IPS-15b (cell line): ENCODE data around the gene KRAS.
A peak's percentile ranks its signal among the peaks of the same experiment; 100 is the strongest.

Experiments used
- H3K27me3 ChIP-seq: one replicate; pipeline ENCODE4 v1.6.1; 2013; ENCODE audit warnings: low read length; ENCODE audit not compliant: control insufficient read depth, insufficient read depth
- H3K36me3 ChIP-seq: one replicate; pipeline ENCODE4 v1.6.1; 2013; ENCODE audit warnings: low read length; ENCODE audit not compliant: control insufficient read depth, insufficient read depth
- H3K4me1 ChIP-seq: one replicate; pipeline ENCODE4 v1.6.1; 2013; ENCODE audit warnings: mild to moderate bottlenecking, low read length; ENCODE audit not compliant: control insufficient read depth, insufficient read depth
- H3K4me3 ChIP-seq: one replicate; pipeline ENCODE4 v1.5.1; 2013; ENCODE audit warnings: low read depth, low read length
- H3K9ac ChIP-seq: one replicate; pipeline ENCODE4 v1.6.1; 2013; ENCODE audit warnings: low read depth, mild to moderate bottlenecking, low read length
- H3K9me3 ChIP-seq: one replicate; pipeline ENCODE4 v1.6.1; 2013; ENCODE audit warnings: mild to moderate bottlenecking, low read length; ENCODE audit not compliant: control insufficient read depth, insufficient read depth

KRAS gene

DNA sequence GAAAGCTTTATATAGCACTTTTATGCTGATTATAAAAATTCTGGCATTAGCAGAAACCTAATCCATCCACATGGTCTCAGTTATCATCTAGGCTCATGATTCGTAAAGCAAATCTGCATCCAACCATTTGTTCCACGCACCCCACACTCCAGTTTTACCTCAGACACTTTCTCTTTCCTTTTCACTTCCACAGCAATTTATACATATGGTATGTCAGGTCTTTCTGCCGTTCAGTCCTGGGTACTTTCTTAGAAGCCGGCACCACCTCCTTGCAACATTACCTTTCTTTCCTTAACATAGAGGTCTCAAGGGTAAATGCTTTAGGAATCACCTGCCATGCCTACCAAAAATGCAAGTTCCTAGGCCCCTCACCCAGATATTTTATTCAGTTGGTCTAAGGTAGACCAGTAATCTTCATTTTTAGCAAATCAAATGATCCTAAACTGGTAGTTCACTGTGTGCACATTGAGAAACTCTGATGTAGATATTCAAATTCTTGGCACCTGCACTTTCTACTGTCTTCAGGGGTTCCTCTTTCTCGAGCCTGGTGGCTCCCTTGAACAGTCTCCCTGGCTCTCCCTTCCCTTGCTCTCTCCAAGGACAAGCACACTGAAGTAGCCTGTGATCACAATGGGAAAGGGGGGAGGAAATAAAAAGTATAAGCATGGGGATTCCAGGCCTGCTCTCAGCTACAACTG lies 2.8 kb upstream of the KRAS start:
- H3K4me1 ChIP-seq, result peaks cover 18% of the 10 kb centered on the region

DNA sequence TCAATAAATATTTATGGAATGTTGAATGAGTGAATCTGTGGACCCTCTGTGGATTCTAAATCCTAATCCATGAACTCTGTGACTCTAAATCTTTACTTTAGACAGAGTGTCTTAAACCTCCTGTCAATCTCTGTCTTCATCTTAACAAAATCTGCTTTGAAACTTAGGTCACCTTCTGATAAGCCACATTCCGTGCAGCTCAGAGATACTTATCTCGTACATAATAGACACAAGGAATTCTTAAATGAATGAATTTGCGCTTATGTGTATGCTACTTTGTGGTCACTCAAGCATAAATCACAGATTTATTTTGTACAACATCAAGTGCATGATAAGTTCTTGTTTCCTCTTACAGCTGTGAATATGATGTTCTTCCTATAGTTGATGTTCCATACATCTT lies 2.2 kb upstream of the KRAS start:
- no peak overlapping the region for H3K4me3 ChIP-seq
- H3K9me3 ChIP-seq, result no peaks in the 10 kb centered on the region
- no peaks in the 10 kb centered on the region for H3K36me3 ChIP-seq
- H3K27me3 ChIP-seq, result peaks cover 13% of the 10 kb centered on the region
- H3K4me1 ChIP-seq, result peaks cover 17% of the 10 kb centered on the region
- no peak overlapping the region for H3K9ac ChIP-seq

More for the DNA sequence above, 2.8 kb upstream of the KRAS start:
- no peak overlapping the region for H3K4me3 ChIP-seq
- H3K9me3 ChIP-seq, result no peaks in the 10 kb centered on the region
- no peaks in the 10 kb centered on the region for H3K36me3 ChIP-seq
- no peak overlapping the region for H3K9ac ChIP-seq
- peaks cover 13% of the 10 kb centered on the region for H3K27me3 ChIP-seq

DNA sequence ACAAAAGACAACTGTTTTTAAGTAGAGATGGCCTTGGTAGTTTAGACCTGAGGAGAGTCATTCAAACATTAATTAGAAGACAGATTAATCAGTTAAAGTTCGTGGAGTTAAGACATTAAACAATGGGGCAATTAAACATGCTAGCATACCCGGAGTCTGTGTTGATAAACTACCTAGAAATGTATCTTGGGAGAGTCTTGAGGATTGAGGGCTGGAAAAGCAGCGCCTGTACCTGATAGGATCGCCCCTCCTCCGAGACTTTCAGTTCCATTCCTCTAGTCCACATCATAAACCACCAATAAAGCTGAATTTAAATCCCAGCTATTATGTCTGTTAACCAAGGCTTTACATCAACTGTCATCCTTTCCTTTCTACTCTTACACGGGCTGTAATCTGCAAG lies 1.0 kb upstream of the KRAS start:
- Histone ChIP-seq H3K9ac (peak overlapping the region; percentile 4), H3K4me1 (peaks cover 5% of the 10 kb centered on the region), H3K4me3 (peak overlapping the region; percentile 70), H3K36me3 (no peaks in the 10 kb centered on the region), H3K27me3 (peaks cover 13% of the 10 kb centered on the region), H3K9me3 (no peaks in the 10 kb centered on the region)

DNA sequence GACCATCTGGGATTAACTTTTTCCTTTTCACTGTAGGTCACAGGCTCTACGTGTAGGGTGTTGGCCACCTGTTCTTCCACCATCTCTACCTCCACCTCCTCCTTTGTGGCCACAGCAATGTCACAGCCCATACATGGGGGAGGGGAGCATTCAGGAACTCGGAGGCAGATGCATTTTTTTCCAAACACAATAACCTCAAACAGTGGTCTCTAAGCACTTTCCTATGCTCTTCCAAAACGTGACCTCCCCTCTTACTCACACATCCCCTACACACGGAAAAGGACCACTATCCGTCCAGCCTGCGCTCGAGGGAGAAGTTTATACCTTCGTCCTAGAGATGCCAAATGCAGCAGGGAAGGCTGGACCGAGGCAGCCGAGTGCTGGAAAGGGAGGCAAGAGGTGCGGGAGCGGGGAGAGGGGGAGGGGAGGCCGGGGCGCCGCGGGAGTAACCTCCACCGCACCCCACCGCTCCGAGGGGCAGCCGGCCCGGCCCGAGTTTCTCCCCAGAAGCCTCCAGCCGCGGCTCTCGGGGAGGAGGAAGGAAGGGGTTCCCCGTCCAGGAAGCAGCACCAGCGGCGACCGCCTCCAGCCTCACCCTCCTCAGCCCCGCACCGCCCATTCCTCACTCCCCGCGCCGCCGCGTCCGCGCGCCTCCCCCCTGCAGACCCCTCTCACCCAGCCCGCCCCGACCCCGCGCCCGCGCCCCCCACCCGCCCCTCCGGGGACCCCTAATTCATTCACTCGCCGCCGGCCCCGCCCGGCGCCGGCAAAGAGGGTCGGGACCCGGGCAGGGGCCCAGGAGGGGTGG lies 594 bp downstream of the KRAS start:
- no peaks in the 10 kb centered on the region for H3K36me3 ChIP-seq
- peak overlapping the region; percentile 58 for H3K9ac ChIP-seq
- H3K9me3 ChIP-seq, result no peaks in the 10 kb centered on the region
- peaks cover 4% of the 10 kb centered on the region for H3K4me1 ChIP-seq
- H3K27me3 ChIP-seq, result peaks cover 13% of the 10 kb centered on the region
- peak overlapping the region; percentile 92 for H3K4me3 ChIP-seq

DNA sequence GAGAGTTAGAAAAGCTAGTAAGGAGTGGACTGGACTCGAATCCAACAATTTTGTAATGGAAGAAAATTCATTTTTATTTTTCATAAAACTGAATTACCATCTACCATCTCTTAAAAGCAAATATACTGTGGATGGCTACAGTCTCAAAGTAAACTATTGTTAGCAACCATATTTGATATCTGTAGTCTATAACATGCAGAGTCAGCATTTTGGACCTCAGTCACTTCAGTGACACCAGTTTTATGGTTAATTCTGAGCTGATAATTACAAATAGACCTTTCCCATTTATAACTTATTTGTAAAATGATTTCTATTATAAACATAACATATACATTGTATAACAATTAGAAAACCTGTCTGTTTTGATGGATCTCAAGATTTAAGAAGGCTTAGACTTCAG lies 2.0 kb downstream of the KRAS start:
- Histone ChIP-seq H3K9me3 (no peaks in the 10 kb centered on the region), H3K27me3 (peaks cover 13% of the 10 kb centered on the region), H3K36me3 (no peaks in the 10 kb centered on the region), H3K4me1 (peaks cover 4% of the 10 kb centered on the region), H3K9ac (no peak overlapping the region), H3K4me3 (no peak overlapping the region)

DNA sequence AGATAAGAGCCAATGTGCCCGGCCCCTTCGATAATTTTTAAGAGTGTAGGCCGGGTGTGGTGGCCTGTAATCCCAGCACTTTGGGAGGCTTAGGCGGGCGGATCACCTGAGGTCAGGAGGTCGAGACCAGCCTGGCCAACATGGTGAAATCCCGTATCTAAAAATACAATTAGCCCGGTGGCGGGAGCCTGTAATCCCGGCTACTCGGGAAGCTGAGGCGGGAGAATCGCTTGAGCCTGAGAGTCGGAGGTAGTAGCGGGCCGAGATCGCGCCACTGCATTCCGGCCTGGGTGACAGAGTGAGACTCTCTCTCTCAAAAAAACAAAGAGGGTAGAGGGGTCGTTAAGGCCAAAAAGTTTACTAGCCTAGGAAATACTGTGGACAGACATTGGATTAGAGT lies 2.6 kb downstream of the KRAS start:
- H3K36me3 ChIP-seq, result no peaks in the 10 kb centered on the region

DNA sequence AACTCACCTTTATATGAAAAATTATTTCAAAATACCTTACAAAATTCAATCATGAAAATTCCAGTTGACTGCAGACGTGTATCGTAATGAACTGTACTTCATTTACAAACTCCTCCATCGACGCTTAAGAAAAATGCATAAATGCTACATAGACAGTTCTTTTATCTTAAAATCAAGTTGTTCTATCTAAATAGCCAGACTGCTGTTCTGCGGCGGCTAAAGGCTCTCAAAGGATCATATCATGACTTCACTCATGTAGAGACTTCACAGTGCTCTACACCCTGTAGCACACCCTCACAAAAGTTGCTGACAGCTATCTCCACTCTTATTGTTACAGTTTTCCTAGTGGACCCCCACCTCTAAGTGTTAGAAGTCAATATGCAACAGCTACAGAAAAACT lies 5.2 kb downstream of the KRAS start:
- no peak overlapping the region for H3K4me3 ChIP-seq
- no peaks in the 10 kb centered on the region for H3K36me3 ChIP-seq
- no peaks in the 10 kb centered on the region for H3K9me3 ChIP-seq
- no peak overlapping the region for H3K9ac ChIP-seq
- H3K27me3 ChIP-seq, result no peaks in the 10 kb centered on the region
- no peaks in the 10 kb centered on the region for H3K4me1 ChIP-seq

More for the DNA sequence above, 2.6 kb downstream of the KRAS start:
- H3K27me3 ChIP-seq, result peaks cover 13% of the 10 kb centered on the region
- no peaks in the 10 kb centered on the region for H3K9me3 ChIP-seq
- no peak overlapping the region for H3K9ac ChIP-seq
- H3K4me3 ChIP-seq, result no peak overlapping the region
- H3K4me1 ChIP-seq, result peaks cover 4% of the 10 kb centered on the region

DNA sequence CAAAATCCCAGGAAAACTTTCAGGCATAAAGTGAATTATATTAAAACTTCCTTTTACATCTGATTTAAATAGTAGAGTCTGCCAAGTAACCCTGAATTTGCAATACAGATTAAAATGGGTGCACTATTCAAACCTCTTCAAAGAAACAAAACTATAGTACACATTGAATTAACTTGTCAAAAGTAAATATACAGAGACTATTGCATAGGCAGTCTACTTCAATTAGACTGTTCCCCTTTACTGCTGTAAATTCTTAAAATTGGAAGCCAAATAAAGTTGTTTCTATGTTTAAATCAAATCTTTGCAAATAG lies 7.1 kb downstream of the KRAS start:
- H3K9me3 ChIP-seq, result no peaks in the 10 kb centered on the region
- no peak overlapping the region for H3K4me3 ChIP-seq
- H3K9ac ChIP-seq, result no peak overlapping the region
- no peaks in the 10 kb centered on the region for H3K27me3 ChIP-seq
- H3K4me1 ChIP-seq, result no peaks in the 10 kb centered on the region
- H3K36me3 ChIP-seq, result no peaks in the 10 kb centered on the region

DNA sequence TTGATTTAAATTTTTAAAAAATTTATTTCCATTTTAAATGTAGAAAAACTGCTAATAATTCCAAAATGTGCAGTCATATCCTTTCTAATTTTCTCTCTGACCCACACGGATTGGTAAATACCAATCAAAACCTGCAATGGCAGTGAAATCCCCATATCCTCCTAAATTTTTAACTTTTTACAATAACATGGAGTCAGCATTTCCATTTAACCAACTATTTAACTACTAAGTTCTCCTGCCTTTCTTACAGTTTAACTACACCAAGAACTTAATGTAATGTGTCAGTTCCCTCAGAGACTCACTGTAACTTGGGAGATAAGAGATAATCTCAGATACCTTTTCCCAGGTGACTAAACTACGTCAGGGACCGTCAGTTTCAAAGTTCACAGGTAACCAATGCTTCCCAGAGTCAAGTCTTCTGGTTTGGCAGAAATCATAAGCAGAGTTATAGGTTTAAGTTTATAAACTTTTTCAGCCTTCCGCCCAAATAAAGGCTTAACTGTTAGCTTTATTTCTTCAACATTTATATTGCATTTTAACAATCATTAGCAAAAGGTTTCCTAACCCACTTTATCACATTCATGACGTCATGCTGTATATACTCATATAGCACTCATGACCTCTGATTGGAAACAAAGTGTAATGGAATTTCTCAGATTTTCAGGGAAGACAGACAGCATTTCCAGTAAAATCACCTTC lies 7.6 kb downstream of the KRAS start:
- H3K9me3 ChIP-seq, result no peaks in the 10 kb centered on the region
- no peaks in the 10 kb centered on the region for H3K36me3 ChIP-seq
- H3K9ac ChIP-seq, result no peak overlapping the region
- no peak overlapping the region for H3K4me3 ChIP-seq
- H3K4me1 ChIP-seq, result no peaks in the 10 kb centered on the region
- no peaks in the 10 kb centered on the region for H3K27me3 ChIP-seq

DNA sequence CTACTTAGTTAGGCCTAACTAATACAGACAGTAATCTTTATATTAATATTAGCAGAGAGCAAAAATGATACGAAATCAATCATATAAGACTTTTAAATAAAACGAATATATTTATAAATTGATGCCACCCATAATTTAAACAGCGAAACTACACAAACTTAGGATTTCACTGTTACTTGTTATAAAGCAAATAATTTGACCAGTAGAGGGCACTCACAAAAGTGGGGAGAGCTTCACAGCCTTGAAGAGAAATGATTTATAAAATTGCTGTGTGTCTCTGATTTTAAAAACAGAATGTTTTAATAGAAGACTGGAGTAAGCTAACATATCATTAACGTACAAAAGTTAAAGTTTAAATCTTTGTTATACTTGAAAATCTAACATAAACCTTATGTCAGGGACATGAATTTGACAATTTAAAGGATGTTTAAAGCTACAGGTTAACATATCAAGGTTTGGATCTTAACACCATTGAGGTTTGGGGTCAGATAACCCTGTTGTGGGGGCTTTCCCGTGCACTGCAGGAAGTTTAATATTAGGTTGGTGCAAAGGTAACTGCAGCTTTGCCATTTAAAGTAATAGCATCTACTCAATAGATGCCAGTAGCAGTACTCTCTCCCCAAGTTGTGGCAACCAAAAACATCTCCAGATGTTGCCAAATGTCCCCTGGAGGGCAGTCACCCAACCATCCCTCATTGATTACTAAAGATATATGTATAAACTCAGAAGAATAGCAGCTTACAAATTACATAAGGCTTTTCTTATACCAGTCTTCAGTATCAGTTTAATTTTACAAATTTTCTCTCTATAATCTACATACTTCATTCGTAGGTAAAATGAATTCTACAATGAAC lies 9.3 kb downstream of the KRAS start:
- Histone ChIP-seq H3K4me3 (no peak overlapping the region), H3K9ac (no peak overlapping the region), H3K4me1 (no peaks in the 10 kb centered on the region), H3K36me3 (no peaks in the 10 kb centered on the region), H3K27me3 (no peaks in the 10 kb centered on the region), H3K9me3 (no peaks in the 10 kb centered on the region)

DNA sequence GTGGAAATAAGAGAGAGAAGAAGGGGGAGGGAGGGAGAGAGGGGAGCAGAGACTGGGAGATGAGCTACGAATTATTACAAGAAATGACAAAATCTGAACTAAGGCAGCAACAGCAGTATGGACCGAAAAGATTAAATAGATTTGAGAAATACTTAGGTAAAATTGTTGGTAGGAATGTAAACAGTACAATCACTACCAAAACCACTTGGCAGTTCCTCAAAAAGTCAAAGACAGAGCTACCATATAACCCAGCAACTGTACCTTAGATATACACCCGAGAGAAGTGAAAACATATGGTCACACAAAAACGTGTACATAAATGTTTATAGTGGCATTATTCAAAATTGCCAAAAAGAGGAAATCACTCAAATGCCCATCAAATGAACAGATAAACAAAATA lies 14.1 kb downstream of the KRAS start:
- Histone ChIP-seq H3K4me3 (no peak overlapping the region), H3K36me3 (peaks cover 2% of the 10 kb centered on the region), H3K9ac (no peak overlapping the region), H3K9me3 (no peaks in the 10 kb centered on the region), H3K4me1 (no peaks in the 10 kb centered on the region), H3K27me3 (no peaks in the 10 kb centered on the region)
